ENCODE data around the gene DRAXIN.

GRCh38 chr1:11703357-11704193, 12.1 kb downstream of the DRAXIN start:
- no peak for TF ChIP-seq REST (tag by site-specific recombination; IDR thresholded peaks at IDR 0.05)
- no peak for TF ChIP-seq ZNF223 (tag by site-specific recombination; IDR thresholded peaks at IDR 0.05)
- no peak for TF ChIP-seq ZBTB8A (tag by site-specific recombination; IDR thresholded peaks at IDR 0.05)
- TF ChIP-seq, protein P1, sequence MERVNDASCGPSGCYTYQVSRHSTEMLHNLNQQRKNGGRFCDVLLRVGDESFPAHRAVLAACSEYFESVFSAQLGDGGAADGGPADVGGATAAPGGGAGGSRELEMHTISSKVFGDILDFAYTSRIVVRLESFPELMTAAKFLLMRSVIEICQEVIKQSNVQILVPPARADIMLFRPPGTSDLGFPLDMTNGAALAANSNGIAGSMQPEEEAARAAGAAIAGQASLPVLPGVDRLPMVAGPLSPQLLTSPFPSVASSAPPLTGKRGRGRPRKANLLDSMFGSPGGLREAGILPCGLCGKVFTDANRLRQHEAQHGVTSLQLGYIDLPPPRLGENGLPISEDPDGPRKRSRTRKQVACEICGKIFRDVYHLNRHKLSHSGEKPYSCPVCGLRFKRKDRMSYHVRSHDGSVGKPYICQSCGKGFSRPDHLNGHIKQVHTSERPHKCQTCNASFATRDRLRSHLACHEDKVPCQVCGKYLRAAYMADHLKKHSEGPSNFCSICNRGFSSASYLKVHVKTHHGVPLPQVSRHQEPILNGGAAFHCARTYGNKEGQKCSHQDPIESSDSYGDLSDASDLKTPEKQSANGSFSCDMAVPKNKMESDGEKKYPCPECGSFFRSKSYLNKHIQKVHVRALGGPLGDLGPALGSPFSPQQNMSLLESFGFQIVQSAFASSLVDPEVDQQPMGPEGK (tag by site-specific recombination; IDR thresholded peaks at IDR 0.05): no peak
- TF ChIP-seq, protein P2, sequence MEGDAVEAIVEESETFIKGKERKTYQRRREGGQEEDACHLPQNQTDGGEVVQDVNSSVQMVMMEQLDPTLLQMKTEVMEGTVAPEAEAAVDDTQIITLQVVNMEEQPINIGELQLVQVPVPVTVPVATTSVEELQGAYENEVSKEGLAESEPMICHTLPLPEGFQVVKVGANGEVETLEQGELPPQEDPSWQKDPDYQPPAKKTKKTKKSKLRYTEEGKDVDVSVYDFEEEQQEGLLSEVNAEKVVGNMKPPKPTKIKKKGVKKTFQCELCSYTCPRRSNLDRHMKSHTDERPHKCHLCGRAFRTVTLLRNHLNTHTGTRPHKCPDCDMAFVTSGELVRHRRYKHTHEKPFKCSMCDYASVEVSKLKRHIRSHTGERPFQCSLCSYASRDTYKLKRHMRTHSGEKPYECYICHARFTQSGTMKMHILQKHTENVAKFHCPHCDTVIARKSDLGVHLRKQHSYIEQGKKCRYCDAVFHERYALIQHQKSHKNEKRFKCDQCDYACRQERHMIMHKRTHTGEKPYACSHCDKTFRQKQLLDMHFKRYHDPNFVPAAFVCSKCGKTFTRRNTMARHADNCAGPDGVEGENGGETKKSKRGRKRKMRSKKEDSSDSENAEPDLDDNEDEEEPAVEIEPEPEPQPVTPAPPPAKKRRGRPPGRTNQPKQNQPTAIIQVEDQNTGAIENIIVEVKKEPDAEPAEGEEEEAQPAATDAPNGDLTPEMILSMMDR (tag by site-specific recombination; IDR thresholded peaks at IDR 0.05): no peak
- TF ChIP-seq YY1 (tag by site-specific recombination; IDR thresholded peaks at IDR 0.05): no peak

All from HEK293 (cell line).